Kidney glomerular epithelial cell (primary cell): ENCODE measurements around the gene DPF3.

ENCODE experiments used
- DNase-seq: peaks from one replicate; lab custom pipeline; 2025; lab: John Stamatoyannopoulos, UW

The DPF3 gene

DNA sequence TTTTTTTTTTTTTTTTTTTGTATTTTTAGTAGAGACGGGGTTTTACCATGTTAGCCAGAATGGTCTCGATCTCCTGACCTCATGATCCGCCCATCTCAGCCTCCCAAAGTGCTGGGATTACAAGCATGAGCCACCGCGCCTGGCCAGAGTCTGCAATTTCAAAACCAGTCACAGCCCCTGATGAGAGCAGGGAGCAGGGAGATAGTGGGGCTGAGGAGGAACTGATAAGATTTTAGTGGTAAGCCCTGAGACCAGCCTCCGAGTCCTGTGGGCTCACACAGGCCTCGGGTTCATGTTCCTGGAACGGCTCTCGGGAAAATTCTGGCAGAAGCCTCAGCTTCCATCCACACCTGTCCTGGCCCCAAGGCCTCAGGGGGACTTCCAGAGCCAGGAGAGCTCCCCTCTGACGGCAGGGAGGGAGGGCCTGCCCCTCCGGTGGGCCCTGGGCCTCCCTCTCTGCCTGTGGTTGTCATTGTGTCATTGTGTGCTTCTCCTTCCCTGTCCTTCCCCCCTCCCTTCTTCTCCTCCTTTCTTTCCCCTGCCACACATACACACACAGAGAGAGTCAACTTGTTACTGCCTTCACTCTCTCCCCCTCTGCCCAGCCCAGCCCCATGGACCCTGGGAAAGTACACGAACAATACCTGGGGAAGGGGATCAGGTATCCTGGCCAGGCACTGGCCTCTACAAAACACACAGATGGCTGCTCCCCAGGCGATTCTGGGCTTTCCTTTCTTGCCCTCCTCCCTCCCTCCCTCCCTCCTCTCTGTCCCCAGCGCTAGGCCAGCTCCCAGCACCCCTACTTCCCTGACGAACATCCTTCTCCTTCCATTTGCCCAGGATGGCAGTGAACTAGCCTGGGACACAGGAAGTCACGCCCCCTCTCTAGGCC is 294.1 kb downstream of the DPF3 start:
- no peak for DNase-seq

DNA sequence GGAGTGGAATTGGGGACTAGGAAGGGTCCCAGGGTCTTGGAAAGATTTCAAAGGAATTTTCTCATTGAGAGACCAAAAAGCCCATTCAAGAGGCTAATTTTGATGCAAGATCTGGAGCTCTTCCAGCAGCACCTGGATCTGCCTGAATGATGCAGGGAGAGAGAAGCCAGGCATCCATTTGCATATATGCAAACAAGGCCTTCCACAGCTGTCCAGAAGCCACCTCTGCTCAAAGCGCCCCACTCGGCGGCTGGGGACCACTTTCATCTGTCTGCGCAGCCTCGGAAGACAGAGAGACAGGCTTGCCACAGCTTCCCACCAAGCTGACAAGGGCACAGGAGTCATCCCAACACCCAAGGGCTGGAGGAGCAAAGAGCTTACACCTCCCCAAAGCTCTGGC is 295.6 kb downstream of the DPF3 start:
- no peak for DNase-seq

DNA sequence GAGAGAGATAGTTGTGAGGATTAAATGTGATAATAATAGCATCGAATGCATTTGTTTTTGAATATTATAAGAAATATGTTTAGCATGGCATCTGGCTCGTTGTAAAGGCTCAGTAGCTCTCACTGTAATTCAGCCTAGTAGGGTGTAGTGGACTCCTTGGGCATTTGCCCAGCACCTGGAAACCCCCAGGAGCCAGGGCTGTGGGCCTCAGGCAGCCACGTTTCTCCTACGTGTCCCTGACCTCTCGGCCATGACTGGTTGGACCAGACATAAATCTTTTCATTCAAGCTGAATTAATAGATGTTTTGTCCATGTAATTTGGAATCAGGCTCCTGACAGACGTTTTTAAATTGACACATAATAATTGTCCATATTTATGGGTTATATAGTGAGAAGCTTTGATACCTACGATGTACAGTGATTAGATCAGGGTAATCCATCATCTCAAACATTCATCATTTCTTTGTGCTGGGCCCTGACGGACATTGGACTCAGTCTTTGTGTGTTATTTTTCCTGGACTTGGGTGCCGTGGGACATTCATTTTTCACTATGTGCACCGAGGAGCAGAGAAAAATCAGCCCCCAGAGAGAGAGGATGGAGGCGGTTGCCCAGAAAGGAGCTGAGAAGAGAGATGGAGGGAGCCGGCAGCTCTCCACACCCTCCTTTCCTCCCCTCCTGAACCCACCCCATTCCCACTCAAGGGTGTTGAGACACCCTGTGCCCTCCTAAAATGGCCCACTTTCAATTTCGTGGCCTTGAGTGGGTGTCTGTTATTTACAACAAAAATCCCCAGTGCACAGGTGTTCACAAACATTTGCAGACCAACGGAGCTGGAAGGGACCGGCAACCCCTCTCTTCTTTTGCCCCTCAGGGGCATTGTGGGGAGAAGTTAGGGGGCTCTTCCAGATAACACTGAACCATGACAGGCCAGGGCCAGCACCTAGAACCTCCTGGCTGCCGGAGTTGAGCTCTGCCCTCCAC is 296.4 kb downstream of the DPF3 start:
- no peak for DNase-seq

DNA sequence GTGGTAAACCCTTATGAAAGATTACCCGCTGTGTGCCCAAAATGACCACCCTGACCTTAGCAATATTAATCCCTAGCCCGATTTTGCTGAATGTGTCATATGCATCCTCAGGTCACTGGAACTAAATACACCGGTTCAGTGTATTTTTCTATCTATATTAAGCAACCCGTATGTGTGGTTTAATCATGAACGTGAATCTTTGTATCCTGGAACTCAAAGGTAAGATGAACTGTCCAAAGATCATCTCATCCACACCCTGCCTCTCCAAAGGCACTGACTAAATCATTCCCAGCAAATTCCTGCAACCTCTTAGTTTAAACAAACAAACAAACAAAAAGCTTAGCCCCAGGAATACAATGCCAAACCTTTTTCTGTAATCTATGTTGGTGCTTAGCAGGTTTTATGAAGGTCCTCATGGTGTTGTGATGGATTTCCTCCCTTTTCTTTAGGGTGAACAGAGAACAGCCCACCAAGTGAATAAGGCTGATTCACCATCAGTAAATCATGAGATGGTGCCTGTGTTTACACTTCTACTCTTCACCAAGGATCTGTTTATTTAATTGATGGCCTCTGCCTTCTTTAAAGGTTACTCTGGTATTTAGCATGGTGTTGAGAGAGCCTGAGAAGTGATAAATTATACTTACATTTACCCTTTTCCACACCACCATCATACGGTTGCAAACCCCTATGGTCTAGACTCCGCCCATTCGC is 298.6 kb downstream of the DPF3 start:
- DNase-seq: no peak

DNA sequence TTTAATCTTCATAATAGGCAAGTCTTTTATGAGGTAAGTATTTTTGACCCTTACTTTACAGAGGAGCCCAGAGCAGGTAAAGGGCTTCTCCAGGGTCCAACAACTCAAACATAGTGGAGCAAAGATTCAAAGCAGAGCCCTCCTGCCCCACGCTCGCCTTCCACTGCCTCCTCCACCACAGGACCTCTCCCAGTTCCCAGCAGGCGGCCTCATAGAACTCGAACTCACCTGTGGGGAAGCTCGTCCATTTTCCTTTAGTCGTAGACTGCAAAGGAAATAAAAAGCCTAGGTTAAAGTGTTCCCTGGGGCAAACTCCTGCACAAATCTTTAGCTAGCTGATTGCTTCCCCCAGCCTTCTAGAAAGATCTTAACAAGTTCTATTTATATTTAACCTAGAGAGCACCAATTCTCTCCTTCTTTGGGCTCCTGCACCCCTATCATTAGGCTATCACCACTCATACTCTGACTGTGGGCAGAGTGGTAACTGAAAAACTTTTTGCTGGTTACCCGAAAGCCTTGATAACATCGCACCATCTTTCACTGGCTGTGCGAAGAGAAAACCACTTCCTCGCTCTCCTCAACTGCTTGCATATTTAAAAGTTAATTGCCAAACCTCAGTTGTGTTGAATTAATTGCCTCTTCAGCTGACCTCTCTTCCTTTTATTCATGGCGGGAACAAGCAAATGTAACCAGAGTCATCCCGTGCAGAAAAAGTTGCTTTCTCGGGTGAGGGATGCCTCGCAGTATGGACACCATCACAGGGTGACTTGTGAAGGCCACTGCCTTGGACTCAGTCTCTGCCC is 299.6 kb downstream of the DPF3 start:
- no peak for DNase-seq

DNA sequence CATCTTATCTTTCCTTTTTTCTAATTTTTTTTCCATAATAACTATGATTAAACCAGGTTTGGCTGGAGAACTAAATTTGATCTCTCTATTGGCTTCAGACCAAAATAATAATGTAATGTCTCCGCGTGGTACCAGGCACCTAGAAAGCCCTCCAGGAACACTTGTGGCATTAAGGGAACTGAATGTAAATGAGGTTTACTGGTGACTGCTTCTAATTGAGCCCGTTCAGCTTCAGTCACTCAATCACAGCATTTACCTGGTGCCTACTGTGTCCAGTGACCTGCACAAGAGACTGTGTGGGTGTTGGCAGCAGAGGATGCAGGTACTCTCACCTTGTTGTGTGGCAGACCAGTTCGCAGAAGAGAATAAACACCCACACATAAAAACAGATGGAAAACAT is 302.5 kb downstream of the DPF3 start:
- DNase-seq: no peak

DNA sequence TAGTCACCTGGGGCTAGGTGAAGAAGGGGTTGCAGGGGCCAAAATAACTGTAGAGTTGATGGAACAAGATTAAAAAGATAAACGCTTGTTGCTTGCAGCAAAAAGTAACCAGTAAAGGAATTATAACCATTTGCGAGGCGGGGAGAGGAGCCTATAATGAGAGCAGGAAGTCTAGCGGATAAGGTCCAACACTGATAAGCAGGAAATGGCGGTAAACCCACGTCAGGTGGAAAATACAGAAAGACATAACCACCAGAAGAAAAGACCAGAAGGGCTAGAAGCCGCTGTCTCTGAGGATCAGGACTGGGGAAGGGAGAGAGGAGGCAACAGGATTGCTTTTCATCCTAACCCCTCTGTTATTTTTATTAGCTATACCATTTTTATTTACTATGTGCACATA is 303.3 kb downstream of the DPF3 start:
- DNase-seq: no peak

DNA sequence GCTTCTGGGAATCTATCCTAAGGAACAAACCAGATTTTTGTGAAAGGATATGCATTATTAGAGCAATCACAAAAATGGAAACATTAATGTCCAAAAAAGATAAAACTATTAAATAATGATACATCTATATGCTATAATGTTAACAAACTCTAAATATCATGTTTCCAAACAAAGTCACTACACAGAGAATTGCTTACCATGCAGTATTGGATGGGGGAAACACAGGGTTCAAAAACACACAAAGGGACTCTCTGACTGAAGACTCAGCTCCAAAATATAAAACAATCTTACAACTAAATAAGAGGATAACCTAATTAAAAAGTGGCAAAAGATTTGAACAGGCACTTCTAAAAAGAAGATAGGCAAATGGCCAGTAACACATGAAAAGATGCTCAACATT is 304.2 kb downstream of the DPF3 start:
- DNase-seq: no peak

DNA sequence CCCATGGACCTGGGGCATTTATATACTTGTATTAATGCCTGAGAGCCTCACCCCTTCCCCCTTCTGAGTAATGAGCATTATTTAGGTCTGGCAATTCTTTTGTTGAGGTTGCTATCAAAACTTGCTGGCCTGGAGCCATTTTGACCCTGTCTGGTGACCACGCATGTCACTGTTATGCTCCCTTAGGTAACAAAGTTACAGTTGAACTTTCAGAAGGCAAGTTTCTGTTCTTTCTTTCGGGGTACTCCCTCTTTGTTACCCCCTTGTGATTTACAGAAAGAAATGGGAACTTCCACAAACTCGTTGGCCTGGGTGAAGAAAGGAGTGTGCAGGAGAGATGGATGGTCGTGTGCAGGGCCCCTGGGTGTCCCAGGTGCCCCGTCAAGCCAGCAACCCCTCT is 305.4 kb downstream of the DPF3 start:
- no peak for DNase-seq

DNA sequence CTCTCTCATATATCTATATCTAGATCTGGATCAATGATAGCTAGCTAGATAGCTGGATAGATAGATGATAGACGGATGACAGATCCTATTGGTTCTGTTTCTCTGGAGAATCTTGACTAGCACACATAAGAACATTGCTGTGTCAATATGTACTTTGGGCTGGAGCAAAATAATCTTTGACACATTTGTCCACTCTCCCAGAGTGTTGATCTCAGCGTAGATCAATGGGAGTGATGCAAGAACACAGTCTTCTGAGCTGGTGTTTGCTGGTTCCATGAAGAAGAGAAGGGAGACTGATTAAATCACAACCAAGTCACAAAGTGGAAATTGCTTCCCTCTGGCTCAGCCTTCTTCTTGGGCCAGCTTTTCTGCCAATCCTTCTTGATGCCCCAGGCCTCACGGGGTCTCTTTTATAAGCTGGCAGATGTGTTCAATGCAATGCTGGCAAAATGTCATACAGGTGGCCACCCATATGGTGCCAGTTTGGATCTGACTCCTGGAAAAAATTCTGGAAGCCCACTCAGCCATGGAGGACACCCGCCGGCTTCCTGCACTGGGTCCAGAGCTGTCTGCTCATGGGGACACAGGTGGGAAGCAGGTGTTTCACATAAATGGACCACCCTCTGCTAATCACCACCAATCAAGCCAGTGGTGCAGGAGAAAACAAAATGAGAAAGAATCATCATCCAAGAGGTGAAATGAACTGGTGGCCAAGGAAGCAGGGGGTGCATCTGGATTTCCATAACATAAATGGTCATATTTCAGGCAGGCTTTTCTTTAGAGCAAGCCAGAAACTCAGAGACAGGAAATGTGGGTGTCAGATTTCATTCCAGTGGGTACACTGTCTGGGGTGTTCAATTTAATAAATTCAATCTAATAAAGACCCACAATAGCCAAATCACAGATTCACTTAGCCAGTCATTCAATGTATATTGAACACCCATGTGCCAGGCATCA is 310.3 kb downstream of the DPF3 start:
- no peak for DNase-seq

DNA sequence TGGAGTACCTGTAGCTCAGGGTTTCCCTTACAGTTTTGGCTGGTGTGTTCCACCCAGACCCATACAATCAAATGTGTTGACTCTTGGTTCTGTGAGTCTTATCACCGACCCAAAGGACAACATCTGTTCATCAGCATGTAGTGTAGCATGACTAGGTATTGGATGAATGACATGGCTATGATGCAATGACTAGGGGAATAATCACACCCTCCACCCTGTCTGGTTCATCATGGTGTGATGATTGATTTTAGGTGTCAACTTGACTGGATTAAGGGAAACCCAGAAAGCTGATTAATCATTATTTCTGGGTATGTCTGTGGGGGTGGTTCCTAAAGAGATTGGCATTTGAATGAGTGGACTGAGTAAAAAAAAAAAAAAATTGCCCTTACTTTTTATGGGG is 311.3 kb downstream of the DPF3 start:
- DNase-seq: no peak

DNA sequence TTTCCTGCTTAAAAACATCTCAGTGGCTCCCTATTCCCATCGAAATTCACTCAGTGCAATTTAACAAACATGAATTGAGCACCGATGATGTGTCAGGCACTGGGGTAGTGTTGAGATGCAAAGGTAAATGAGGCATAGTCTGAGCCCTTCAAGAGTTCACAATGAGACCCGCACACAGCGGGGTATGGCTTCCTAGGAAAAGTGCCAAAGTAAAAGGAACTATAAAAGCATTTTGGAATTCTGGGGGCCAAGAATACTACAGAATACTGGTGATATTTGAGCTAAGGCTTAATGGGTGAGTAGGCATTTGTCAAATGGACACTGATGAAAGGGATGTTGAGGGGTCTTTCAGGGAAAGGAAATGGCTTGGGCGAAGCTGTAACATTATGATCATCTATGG is 315.4 kb downstream of the DPF3 start:
- no peak for DNase-seq

DNA sequence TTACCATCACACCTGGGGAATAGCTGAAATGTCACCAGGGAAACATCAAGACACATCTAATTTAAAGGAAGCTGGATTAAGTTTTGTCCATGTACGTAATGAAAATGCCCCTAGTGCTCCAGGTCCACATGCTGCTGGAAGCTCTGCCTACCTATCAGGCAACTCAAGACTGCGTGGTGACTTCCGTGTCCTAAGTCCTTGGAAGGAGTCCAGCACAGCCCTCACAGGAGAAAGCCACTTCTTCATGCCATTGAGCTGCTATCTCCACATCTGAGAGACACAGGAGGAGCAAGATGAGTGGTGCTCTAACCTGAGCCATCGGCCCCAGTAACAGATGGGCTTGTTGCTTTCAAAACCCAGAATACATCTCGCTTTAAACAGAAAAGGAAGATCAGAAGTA is 316.4 kb downstream of the DPF3 start:
- DNase-seq: no peak

DNA sequence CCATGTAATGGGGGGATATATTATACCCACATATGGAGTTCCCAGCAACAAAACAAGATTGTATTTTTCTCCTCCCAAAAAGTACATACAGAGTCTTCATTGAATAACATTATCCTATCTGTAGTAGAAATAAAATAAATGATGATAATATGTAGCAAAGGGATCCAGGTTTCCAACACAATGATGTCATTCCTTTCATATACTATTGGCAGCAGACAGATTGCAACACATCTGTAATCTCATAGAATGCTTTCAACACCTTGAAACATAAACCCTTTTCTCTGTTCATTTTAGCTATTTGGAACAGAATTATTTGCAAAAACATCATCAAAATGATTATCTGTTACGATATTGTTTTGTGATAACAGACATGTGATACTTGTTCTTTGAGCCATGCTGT is 317.6 kb downstream of the DPF3 start:
- no peak for DNase-seq

DNA sequence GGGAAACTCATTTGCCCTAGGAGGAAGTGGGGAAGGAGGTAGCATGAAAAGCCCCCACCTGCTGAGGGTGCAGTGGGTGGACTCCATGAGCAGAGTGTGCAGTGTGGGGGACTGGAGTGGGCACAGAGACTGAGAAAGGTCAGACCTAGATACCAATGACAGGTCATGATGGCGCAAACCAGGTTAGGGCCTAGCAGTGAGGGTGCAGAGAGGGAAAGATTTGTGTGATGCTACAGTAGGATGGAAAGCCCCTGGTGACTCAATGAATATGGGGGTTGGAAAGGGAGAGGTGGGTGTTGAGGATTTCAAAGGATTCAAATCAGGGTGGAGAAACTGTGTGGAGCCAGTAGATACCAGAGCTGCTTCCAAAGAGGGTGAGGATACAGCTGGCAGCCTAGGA is 319.2 kb downstream of the DPF3 start:
- no peak for DNase-seq

DNA sequence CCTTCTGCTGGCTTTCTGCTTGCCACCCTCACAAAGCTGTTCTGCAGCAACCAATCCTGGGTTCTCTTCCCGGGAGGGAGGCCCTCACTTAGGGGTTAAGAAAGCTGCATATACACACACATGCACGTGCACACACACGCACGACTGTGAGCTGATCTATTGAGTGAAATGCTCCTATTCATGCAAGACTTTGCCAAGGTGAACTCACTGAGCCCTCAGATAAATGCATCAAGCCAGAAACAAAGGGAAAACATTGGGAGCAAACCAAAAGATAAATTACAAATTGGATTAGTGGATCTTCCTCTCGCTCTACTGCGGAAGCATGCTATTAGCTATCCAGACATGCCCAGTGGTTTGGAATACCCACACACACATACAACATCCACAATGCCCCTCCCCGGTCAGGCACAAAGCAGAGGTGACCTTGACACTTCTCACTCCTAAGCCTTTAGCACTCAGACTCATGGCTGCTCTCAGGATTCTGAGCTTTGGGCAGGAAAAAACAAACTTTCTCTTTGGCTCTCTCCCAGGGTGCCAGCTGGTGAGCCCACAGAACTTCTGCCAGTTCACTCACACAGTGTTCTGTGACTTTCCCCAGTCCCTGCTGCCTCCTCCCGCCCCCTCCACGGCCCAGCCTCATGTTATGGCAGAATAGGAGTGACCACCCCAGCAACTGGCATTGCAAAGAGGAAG is 320.0 kb downstream of the DPF3 start:
- DNase-seq: no peak
